ENCODE results near the gene TENM4. TPM values are rescaled to one million over a fixed set of nuclear protein-coding genes. Genes with fewer than 3 reads are reported as not detected.

Gene TENM4
- total RNA-seq, 4 donors from 2014 or later, result 5.5 to 12.3 (median 8.9) TPM

- no peak overlapping the region for H3K27ac ChIP-seq
- ATAC-seq, result no peak
- H3K4me3 ChIP-seq, result no peak overlapping the region
- no peaks in the 10 kb centered on the region for H3K4me1 ChIP-seq
- H3K9me3 ChIP-seq, result no peaks in the 10 kb centered on the region
- no peaks in the 10 kb centered on the region for H3K36me3 ChIP-seq
- H3K27me3 ChIP-seq, result no peaks in the 10 kb centered on the region
- no peak for TF ChIP-seq EP300 (IDR thresholded peaks at IDR 0.05)
- no peak for TF ChIP-seq POLR2AphosphoS5 (IDR thresholded peaks at IDR 0.05)
- no peak for TF ChIP-seq POLR2A (IDR thresholded peaks at IDR 0.05)
- TF ChIP-seq CTCF (IDR thresholded peaks at IDR 0.05), result no peak
- 100% methylated on average over 1 of the region's 3 CpGs; no CpG with 5 or more reads in 1 of the 2 donors for WGBS, 2 donors (ENCODE audit: low coverage in 1 of 2)
Observed at GRCh38 chr11:79013509-79013908, 427.3 kb downstream of the TENM4 start.

DNA sequence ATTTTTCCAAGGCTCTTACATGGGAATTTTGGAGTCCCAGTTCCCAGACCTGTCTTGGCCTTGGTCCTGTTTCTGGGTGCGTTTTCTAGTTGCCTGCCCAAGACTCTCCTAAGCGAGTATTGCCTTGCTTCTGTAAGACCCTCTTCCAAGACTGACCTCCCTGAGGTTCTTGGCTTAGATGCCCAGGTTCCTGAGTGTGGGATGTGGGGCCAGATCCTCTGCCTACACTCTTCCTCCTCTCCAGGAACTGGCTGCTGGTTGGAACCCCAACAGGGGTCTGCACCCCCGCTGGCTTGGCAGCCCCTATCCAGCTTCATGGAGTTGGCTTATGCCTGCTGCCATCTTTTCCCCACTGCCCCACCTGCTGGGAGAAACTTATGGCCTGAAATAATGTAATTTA lies 429.5 kb downstream of the TENM4 start:
- no peak for ATAC-seq
- H3K4me3 ChIP-seq, result no peak overlapping the region
- WGBS, 2 donors (ENCODE audit: low coverage in 1 of 2), result 100% methylated on average over 2 of the region's 3 CpGs; no CpG with 5 or more reads in 1 of the 2 donors
- no peaks in the 10 kb centered on the region for H3K27me3 ChIP-seq
- H3K27ac ChIP-seq, result no peak overlapping the region
- H3K36me3 ChIP-seq, result no peaks in the 10 kb centered on the region
- TF ChIP-seq POLR2A (IDR thresholded peaks at IDR 0.05) (no peak), POLR2AphosphoS5 (IDR thresholded peaks at IDR 0.05) (no peak), EP300 (IDR thresholded peaks at IDR 0.05) (no peak), CTCF (IDR thresholded peaks at IDR 0.05) (no peak)
- H3K4me1 ChIP-seq, result no peaks in the 10 kb centered on the region
- H3K9me3 ChIP-seq, result no peaks in the 10 kb centered on the region

DNA sequence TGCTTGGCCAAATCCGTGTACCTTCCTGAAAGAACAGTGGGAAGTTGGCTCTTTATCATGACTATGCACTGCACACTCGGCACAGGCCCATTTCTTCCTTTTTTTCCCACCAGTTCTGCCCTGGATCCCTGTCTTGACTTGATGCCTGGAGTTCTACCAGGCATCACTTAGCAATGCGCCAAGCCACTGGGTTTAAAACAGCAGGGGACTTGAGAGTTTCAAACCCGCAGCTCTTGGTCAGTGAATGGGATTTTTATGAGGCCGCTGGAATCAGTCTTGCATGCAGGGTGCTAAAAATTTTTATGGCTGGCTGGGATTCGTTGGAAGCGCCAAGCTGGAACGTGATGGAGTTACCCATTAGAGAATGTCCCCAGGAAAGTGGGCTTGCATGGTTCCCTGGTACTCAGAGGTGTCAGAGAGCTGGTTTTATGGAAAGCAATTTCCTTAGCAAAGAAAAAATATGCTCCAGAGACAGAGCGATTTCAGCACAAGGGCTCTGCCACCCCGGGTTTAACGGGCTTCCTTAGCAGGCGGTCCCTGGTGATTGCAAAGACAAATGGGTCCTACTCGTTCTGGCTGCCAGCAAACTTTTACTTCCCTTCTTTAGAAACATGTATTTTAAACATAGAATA lies 432.9 kb downstream of the TENM4 start:
- Histone ChIP-seq H3K4me3 (no peak overlapping the region), H3K4me1 (no peaks in the 10 kb centered on the region), H3K9me3 (peaks cover 0 to 15% (median 0%) of the 10 kb centered on the region in 3 donors), H3K36me3 (no peaks in the 10 kb centered on the region), H3K27me3 (no peaks in the 10 kb centered on the region), H3K27ac (no peak overlapping the region)
- 67% methylated on average over 10 to 13 of the region's 13 CpGs for WGBS, 2 donors (ENCODE audit: low coverage in 1 of 2)
- no peak for TF ChIP-seq POLR2A (IDR thresholded peaks at IDR 0.05)
- TF ChIP-seq POLR2AphosphoS5 (IDR thresholded peaks at IDR 0.05), result no peak
- no peak for TF ChIP-seq EP300 (IDR thresholded peaks at IDR 0.05)
- TF ChIP-seq CTCF (IDR thresholded peaks at IDR 0.05), result no peak
- no peak for ATAC-seq

GRCh38 chr11:79006854-79007253 lies 434.0 kb downstream of the TENM4 start:
- no peak for ATAC-seq
- Histone ChIP-seq H3K36me3 (no peaks in the 10 kb centered on the region), H3K4me1 (no peaks in the 10 kb centered on the region), H3K27ac (no peak overlapping the region), H3K27me3 (no peaks in the 10 kb centered on the region), H3K4me3 (no peak overlapping the region), H3K9me3 (peaks cover 0 to 18% (median 0%) of the 10 kb centered on the region in 3 donors)
- no peak for TF ChIP-seq CTCF (IDR thresholded peaks at IDR 0.05)
- no peak for TF ChIP-seq POLR2AphosphoS5 (IDR thresholded peaks at IDR 0.05)
- 71 to 92% methylated on average over 4 of the region's 4 CpGs for WGBS, 2 donors (ENCODE audit: low coverage in 1 of 2)

- no peak overlapping the region for H3K4me3 ChIP-seq
- 94 to 100% methylated on average over 2 to 3 of the region's 3 CpGs for WGBS, 2 donors (ENCODE audit: low coverage in 1 of 2)
- no peak for ATAC-seq
- H3K9me3 ChIP-seq, result peaks cover 0 to 23% (median 0%) of the 10 kb centered on the region in 3 donors
- no peak overlapping the region for H3K27ac ChIP-seq
- no peaks in the 10 kb centered on the region for H3K27me3 ChIP-seq
- no peaks in the 10 kb centered on the region for H3K36me3 ChIP-seq
- TF ChIP-seq EP300 (IDR thresholded peaks at IDR 0.05), result no peak
- no peak for TF ChIP-seq POLR2A (IDR thresholded peaks at IDR 0.05)
- TF ChIP-seq CTCF (IDR thresholded peaks at IDR 0.05), result no peak
- no peak for TF ChIP-seq POLR2AphosphoS5 (IDR thresholded peaks at IDR 0.05)
- H3K4me1 ChIP-seq, result no peaks in the 10 kb centered on the region
Observed at GRCh38 chr11:78996007-78996406, 444.8 kb downstream of the TENM4 start.
